Measurements from ENCODE around the gene DDHD1.

DDHD1 gene

GRCh38 chr14:53027562-53027961, 125.6 kb downstream of the DDHD1 start:
- no peak for DNase-seq

- DNase-seq: no peak
Observed at GRCh38 chr14:53027041-53027440, 126.1 kb downstream of the DDHD1 start.

GRCh38 chr14:53023325-53023724, 129.8 kb downstream of the DDHD1 start:
- no peak for DNase-seq

- DNase-seq: no peak
Observed at GRCh38 chr14:53022593-53022992, 130.5 kb downstream of the DDHD1 start.

GRCh38 chr14:53020193-53020932, 132.8 kb downstream of the DDHD1 start:
- no peak for DNase-seq

GRCh38 chr14:53019406-53019805, 133.7 kb downstream of the DDHD1 start:
- DNase-seq: no peak

GRCh38 chr14:53017837-53018236, 135.3 kb downstream of the DDHD1 start:
- DNase-seq: no peak

- no peak for DNase-seq
Observed at GRCh38 chr14:53016919-53017318, 136.2 kb downstream of the DDHD1 start.

GRCh38 chr14:53016491-53016890, 136.6 kb downstream of the DDHD1 start:
- DNase-seq: no peak

GRCh38 chr14:53011053-53011462, 142.1 kb downstream of the DDHD1 start:
- no peak for DNase-seq

- DNase-seq: no peak
Observed at GRCh38 chr14:53010193-53011040, 142.7 kb downstream of the DDHD1 start.

GRCh38 chr14:53006931-53007562, 146.1 kb downstream of the DDHD1 start:
- DNase-seq: no peak

GRCh38 chr14:53004976-53005375, 148.1 kb downstream of the DDHD1 start:
- DNase-seq: no peak

- no peak for DNase-seq
Observed at GRCh38 chr14:53003776-53004175, 149.3 kb downstream of the DDHD1 start.

- no peak for DNase-seq
Observed at GRCh38 chr14:53002576-53002975, 150.5 kb downstream of the DDHD1 start.

GRCh38 chr14:53001787-53002378, 151.2 kb downstream of the DDHD1 start:
- no peak for DNase-seq

GRCh38 chr14:52998376-52999015, 154.6 kb downstream of the DDHD1 start:
- DNase-seq: no peak

- no peak for DNase-seq
Observed at GRCh38 chr14:52996493-52996892, 156.6 kb downstream of the DDHD1 start.

GRCh38 chr14:52995998-52996397, 157.1 kb downstream of the DDHD1 start:
- DNase-seq: no peak

GRCh38 chr14:52992236-52992870, 160.8 kb downstream of the DDHD1 start:
- no peak for DNase-seq

- DNase-seq: no peak
Observed at GRCh38 chr14:52988139-52988538, 165.0 kb downstream of the DDHD1 start.

GRCh38 chr14:52987514-52987913, 165.6 kb downstream of the DDHD1 start:
- no peak for DNase-seq
